GM12892 (cell line): ENCODE results near the gene ADAMTS2.

Experiments
- POLR2A ChIP-seq: IDR thresholded peaks from 2 replicates; pipeline ENCODE4 v1.6.1; 2011; ENCODE audit warnings: low read depth, low read length, control low read depth
- POLR2AphosphoS5 ChIP-seq: IDR thresholded peaks from 2 replicates; pipeline ENCODE4 v1.6.1; 2011; ENCODE audit warnings: low read depth, low read length, control low read depth
- TAF1 ChIP-seq: IDR thresholded peaks from 2 replicates; pipeline ENCODE4 v1.6.1; 2011; ENCODE audit warnings: low read depth, mild to moderate bottlenecking, control low read depth, low read length, borderline replicate concordance

GRCh38 chr5:179220716-179221115, 124.5 kb downstream of the ADAMTS2 start:
- no peak for TF ChIP-seq TAF1
- TF ChIP-seq POLR2A: no peak
- no peak for TF ChIP-seq POLR2AphosphoS5
